Neural cell (in vitro differentiated cells): Measurements from ENCODE around the gene NDUFS3. TPM values are rescaled to one million over a fixed set of nuclear protein-coding genes. Genes with fewer than 3 reads are reported as not detected.
A peak's percentile ranks its signal among the peaks of the same experiment; 100 is the strongest.

Experiments
- H2AFZ ChIP-seq: fragments of 200-600, 300-800 bp; sonication (generic), shearing (Covaris generic); 2 replicates; pipeline ENCODE4 v1.6.0; 2014; ENCODE audit warnings: low read depth, mild to moderate bottlenecking, antibody characterized with exemption, low read length, moderate library complexity
- H3F3A ChIP-seq: fragments of 200-600 bp; shearing (Covaris generic); 2 replicates; pipeline ENCODE4 v1.6.1; 2016; ENCODE audit warnings: mild to moderate bottlenecking, moderate library complexity, mixed read lengths, antibody characterized with exemption, low read length; ENCODE audit not compliant: insufficient read depth, poor library complexity, severe bottlenecking
- H3K27ac ChIP-seq: fragments of 200-600, 300-800 bp; sonication (generic), shearing (Covaris generic); 2 replicates; pipeline ENCODE4 v1.5.1; 2014; ENCODE audit warnings: mild to moderate bottlenecking, low read length, moderate library complexity
- H3K27me3 ChIP-seq: fragments of 300-800, 200-600 bp; sonication (generic), shearing (Covaris generic); 2 replicates; pipeline ENCODE4 v1.6.0; 2014; ENCODE audit warnings: mild to moderate bottlenecking, low read depth, low read length, moderate library complexity; ENCODE audit not compliant: insufficient read depth
- H3K36me3 ChIP-seq: fragments of 300-800, 200-600 bp; sonication (generic), shearing (Covaris generic); 2 replicates; pipeline ENCODE4 v1.5.1; 2014; ENCODE audit warnings: mild to moderate bottlenecking, antibody characterized with exemption, low read length, moderate library complexity; ENCODE audit not compliant: insufficient read depth
- H3K4me2 ChIP-seq: fragments of 300-800, 200-600 bp; sonication (generic), shearing (Covaris generic); 2 replicates; pipeline ENCODE4 v1.6.0; 2014; ENCODE audit warnings: mild to moderate bottlenecking, low read length
- H3K4me3 ChIP-seq: fragments of 300-800, 200-600 bp; sonication (generic), shearing (Covaris generic); 2 replicates; pipeline ENCODE4 v1.5.1; 2014; ENCODE audit warnings: mild to moderate bottlenecking, low read length, moderate library complexity
- H3K79me2 ChIP-seq: fragments of 200-600 bp; shearing (Covaris generic); replicated peaks from 2 replicates; pipeline ENCODE4 v1.6.0; 2014; ENCODE audit warnings: mild to moderate bottlenecking, low read length, moderate library complexity; ENCODE audit not compliant: insufficient read depth
- H3K9ac ChIP-seq: fragments of 300-800, 200-600 bp; sonication (generic), shearing (Covaris generic); 2 replicates; pipeline ENCODE4 v1.6.1; 2016; ENCODE audit warnings: mild to moderate bottlenecking, low read length, mixed read lengths
- H3K9me2 ChIP-seq: fragments of 200-600 bp; shearing (Covaris generic); 2 replicates; pipeline ENCODE4 v1.6.1; 2016; ENCODE audit warnings: mild to moderate bottlenecking, low read length, mixed read lengths; ENCODE audit not compliant: insufficient read depth
- H3K9me3 ChIP-seq: fragments of 200-600, 300-800 bp; sonication (generic), shearing (Covaris generic); 2 replicates; pipeline ENCODE4 v1.6.1; 2016; ENCODE audit warnings: mild to moderate bottlenecking, mixed run types, low read length, moderate library complexity, mixed read lengths
- H4K20me1 ChIP-seq: fragments of 200-600 bp; shearing (Covaris generic); 2 replicates; pipeline ENCODE4 v1.6.1; 2016; ENCODE audit warnings: mild to moderate bottlenecking, mixed run types; ENCODE audit not compliant: insufficient read depth
- EP300 ChIP-seq: fragments of 450-650 bp; conservative IDR thresholded peaks from 2 replicates; pipeline ENCODE4 v1.6.1; 2014; ENCODE audit warnings: antibody characterized with exemption, mild to moderate bottlenecking, moderate library complexity; ENCODE audit not compliant: poor library complexity, severe bottlenecking
- EZH2 ChIP-seq: fragments of 200-600, 300-800 bp; shearing (Covaris generic), sonication (generic); IDR thresholded peaks from 2 replicates; pipeline ENCODE4 v1.6.1; 2014; ENCODE audit warnings: antibody characterized with exemption, low read length, borderline replicate concordance, mild to moderate bottlenecking; ENCODE audit not compliant: insufficient read depth, poor library complexity, severe bottlenecking
- MXI1 ChIP-seq: fragments of 450-650 bp; conservative IDR thresholded peaks from 2 replicates; pipeline ENCODE4 v1.6.1; 2014; ENCODE audit warnings: antibody characterized with exemption, mild to moderate bottlenecking; ENCODE audit not compliant: poor library complexity, severe bottlenecking
- POLR2AphosphoS5 ChIP-seq: IDR thresholded peaks from 2 replicates; pipeline ENCODE4 v1.6.1; 2012
- RAD21 ChIP-seq: fragments of 450-650 bp; conservative IDR thresholded peaks from 2 replicates; pipeline ENCODE4 v1.6.1; 2014; ENCODE audit warnings: antibody characterized with exemption, mild to moderate bottlenecking, moderate library complexity
- SMC3 ChIP-seq: fragments of 450-650 bp; conservative IDR thresholded peaks from 2 replicates; pipeline ENCODE4 v1.6.1; 2014; ENCODE audit warnings: antibody characterized with exemption, mild to moderate bottlenecking, moderate library complexity; ENCODE audit not compliant: poor library complexity
- TAF1 ChIP-seq: IDR thresholded peaks from 2 replicates; pipeline ENCODE4 v1.6.1; 2012; ENCODE audit warnings: low read depth
- polyA plus RNA-seq: library from polyadenylated mRNA; depleted of rRNA; stranded (reverse); fragments of >200 nt; gene quantifications from 2 replicates; pipeline ENCODE4 v1.2.3, GENCODE V29; 2014
- TF ChIP-seq, protein P1 (sequence below): fragments of 450-650 bp; IDR thresholded peaks from 2 replicates; pipeline ENCODE4 v1.5.1; 2014; ENCODE audit warnings: antibody characterized with exemption, mild to moderate bottlenecking, moderate library complexity; ENCODE audit not compliant: poor library complexity, severe bottlenecking
- TF ChIP-seq, protein P2 (sequence below): IDR thresholded peaks from 2 replicates; pipeline ENCODE4 v1.6.1; 2012; ENCODE audit warnings: borderline replicate concordance

The NDUFS3 gene
- polyA plus RNA-seq, 1 donor from 2014 or later, result 186 TPM

GRCh38 chr11:47592251-47592650 is 13.4 kb downstream of the NDUFS3 start:
- H3K9me2 ChIP-seq, result no peaks in the 10 kb centered on the region
- no peak overlapping the region for H3K27ac ChIP-seq
- H3K79me2 ChIP-seq, result no peaks in the 10 kb centered on the region
- H3F3A ChIP-seq, result no peaks in the 10 kb centered on the region
- no peak overlapping the region for H3K9ac ChIP-seq
- H3K4me2 ChIP-seq, result no peak overlapping the region
- H2AFZ ChIP-seq, result no peak overlapping the region
- H3K36me3 ChIP-seq, result no peaks in the 10 kb centered on the region
- no peaks in the 10 kb centered on the region for H3K9me3 ChIP-seq
- no peak overlapping the region for H3K4me3 ChIP-seq
- TF ChIP-seq, protein P1, sequence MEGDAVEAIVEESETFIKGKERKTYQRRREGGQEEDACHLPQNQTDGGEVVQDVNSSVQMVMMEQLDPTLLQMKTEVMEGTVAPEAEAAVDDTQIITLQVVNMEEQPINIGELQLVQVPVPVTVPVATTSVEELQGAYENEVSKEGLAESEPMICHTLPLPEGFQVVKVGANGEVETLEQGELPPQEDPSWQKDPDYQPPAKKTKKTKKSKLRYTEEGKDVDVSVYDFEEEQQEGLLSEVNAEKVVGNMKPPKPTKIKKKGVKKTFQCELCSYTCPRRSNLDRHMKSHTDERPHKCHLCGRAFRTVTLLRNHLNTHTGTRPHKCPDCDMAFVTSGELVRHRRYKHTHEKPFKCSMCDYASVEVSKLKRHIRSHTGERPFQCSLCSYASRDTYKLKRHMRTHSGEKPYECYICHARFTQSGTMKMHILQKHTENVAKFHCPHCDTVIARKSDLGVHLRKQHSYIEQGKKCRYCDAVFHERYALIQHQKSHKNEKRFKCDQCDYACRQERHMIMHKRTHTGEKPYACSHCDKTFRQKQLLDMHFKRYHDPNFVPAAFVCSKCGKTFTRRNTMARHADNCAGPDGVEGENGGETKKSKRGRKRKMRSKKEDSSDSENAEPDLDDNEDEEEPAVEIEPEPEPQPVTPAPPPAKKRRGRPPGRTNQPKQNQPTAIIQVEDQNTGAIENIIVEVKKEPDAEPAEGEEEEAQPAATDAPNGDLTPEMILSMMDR, result no peak
- TF ChIP-seq RAD21 (no peak), SMC3 (no peak), POLR2AphosphoS5 (no peak), EZH2 (no peak), TAF1 (no peak), MXI1 (no peak), EP300 (no peak)
- TF ChIP-seq, protein P2, sequence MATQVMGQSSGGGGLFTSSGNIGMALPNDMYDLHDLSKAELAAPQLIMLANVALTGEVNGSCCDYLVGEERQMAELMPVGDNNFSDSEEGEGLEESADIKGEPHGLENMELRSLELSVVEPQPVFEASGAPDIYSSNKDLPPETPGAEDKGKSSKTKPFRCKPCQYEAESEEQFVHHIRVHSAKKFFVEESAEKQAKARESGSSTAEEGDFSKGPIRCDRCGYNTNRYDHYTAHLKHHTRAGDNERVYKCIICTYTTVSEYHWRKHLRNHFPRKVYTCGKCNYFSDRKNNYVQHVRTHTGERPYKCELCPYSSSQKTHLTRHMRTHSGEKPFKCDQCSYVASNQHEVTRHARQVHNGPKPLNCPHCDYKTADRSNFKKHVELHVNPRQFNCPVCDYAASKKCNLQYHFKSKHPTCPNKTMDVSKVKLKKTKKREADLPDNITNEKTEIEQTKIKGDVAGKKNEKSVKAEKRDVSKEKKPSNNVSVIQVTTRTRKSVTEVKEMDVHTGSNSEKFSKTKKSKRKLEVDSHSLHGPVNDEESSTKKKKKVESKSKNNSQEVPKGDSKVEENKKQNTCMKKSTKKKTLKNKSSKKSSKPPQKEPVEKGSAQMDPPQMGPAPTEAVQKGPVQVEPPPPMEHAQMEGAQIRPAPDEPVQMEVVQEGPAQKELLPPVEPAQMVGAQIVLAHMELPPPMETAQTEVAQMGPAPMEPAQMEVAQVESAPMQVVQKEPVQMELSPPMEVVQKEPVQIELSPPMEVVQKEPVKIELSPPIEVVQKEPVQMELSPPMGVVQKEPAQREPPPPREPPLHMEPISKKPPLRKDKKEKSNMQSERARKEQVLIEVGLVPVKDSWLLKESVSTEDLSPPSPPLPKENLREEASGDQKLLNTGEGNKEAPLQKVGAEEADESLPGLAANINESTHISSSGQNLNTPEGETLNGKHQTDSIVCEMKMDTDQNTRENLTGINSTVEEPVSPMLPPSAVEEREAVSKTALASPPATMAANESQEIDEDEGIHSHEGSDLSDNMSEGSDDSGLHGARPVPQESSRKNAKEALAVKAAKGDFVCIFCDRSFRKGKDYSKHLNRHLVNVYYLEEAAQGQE, result no peak
- no peaks in the 10 kb centered on the region for H4K20me1 ChIP-seq
- no peaks in the 10 kb centered on the region for H3K27me3 ChIP-seq

DNA sequence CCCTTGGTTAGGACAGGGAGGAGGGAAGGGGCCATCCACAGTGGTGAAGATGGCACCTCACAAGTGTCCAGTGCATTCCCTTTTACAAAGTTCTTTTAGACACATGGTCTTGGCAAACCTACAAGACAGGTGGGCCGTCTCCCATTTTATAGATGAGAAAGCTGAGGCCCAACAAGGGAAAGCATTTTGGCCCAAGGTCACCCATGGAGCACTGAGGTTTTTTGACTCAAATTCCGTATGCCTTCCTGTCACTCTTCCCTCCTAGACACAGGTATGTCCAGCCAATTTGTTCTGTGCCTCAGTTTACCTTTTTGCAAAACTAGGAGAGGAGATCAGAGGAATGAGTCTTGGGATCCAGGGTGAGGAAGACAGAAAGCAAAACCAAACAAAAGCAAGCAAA is 14.1 kb downstream of the NDUFS3 start:
- Histone ChIP-seq H3K9me2 (no peaks in the 10 kb centered on the region), H3F3A (no peaks in the 10 kb centered on the region), H4K20me1 (no peaks in the 10 kb centered on the region), H3K27ac (no peak overlapping the region), H3K9me3 (no peaks in the 10 kb centered on the region), H3K4me3 (peak overlapping the region; percentile 77), H2AFZ (no peak overlapping the region), H3K27me3 (no peaks in the 10 kb centered on the region), H3K4me2 (peak overlapping the region; percentile 68), H3K9ac (peak overlapping the region; percentile 80), H3K36me3 (no peaks in the 10 kb centered on the region), H3K79me2 (no peaks in the 10 kb centered on the region)
- TF ChIP-seq POLR2AphosphoS5 (no peak), MXI1 (no peak), TAF1 (no peak), SMC3 (no peak), EP300 (no peak), EZH2 (no peak), RAD21 (no peak)
- TF ChIP-seq, protein P2, result no peak
- TF ChIP-seq, protein P1, result no peak
